SHP77 (cell line): ENCODE results near the gene NRF1.
"Not testable (repeated sequence)": the region's sequence is repeated elsewhere in the genome, so short reads cannot be mapped to it uniquely, and the experiment has no call there.

Experiments
- DNase-seq, 2 experiments: peaks; one replicate each; lab custom pipeline; 2025; lab: John Stamatoyannopoulos, UW

The NRF1 gene

DNA sequence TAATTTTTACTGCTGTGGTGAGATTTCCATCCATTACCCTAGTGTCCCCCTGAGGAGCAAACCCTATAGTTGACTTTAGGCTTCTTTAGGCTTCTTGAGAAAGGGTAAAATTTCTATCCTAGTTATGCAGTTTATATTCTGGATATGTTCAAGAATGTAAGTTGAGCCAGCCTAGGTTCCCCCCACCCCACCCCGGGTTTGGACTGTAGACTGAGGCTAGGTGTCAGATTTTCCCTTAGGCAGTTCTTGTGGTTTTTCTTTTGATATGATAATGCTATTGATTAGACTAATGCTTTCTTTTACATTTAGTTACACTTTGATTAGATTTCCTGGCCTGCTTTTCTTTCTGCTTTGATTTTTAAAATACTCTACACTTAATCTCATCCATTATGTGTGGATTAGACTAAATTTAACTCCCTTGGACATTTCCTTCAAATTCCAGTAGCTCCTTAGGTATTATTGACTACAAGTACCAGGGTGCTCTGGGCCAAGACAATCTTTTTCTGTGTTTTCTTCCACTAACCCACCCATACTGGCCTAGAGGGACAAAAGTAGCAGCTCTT, 37.7 kb downstream of the NRF1 start:
- no peak for DNase-seq

GRCh38 chr7:129650056-129650758, 38.7 kb downstream of the NRF1 start:
- DNase-seq = no peak

- DNase-seq = no peak
Observed at GRCh38 chr7:129652914-129653313, 41.4 kb downstream of the NRF1 start.

DNA sequence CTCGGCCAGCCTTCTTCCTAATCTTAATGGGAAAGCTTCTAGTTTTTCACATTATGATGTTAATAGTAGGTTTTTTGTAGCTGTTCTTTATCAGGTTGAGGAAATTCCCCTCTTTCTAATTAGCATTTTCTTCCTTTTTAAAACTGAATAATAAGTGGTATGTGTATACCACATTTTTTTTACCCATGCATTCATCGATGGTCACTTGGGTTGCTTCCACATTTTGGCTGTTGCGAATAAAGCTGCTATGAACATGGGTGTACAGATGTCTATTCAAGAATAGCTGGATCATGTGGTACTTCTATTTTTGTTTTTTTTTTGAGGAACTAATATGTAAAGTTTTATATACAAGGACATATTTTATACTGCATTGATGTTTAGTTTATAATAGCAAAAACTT, 44.3 kb downstream of the NRF1 start:
- DNase-seq = no peak

DNA sequence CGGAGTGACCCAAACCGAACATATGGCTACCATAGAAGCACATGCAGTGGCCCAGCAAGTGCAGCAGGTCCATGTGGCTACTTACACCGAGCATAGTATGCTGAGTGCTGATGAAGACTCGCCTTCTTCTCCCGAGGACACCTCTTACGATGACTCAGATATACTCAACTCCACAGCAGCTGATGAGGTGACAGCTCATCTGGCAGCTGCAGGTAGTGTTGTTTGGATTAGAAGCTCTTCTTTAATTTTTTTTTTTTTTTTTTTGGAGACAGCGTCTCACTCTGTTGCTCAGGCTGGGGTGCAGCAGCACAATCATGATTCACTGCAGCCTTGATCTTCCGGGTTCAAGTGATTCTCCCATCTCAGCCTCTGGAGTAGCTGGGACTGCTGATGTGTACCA, 45.8 kb downstream of the NRF1 start:
- no peak for DNase-seq

DNA sequence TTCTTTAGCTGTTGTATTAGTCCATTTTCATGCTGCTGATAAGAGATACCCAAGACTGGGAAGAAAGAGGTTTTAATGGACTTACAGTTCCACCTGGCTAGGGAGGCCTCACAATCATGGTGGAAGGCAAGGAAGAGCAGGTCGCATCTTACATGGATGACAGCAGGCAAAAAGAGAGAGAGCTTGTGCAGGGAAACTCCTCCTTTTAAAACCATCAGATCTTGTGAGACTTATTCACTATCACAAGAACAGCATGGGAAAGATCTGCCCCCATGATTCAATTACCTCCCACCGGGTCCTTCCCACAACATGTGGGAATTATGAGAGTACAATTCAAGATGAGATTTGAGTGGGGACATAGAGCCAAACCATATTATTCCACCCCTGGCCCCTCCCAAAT, 48.4 kb downstream of the NRF1 start:
- DNase-seq = not testable (repeated sequence)

- DNase-seq = no peak
Observed at GRCh38 chr7:129661645-129662182, 50.2 kb downstream of the NRF1 start.

DNA sequence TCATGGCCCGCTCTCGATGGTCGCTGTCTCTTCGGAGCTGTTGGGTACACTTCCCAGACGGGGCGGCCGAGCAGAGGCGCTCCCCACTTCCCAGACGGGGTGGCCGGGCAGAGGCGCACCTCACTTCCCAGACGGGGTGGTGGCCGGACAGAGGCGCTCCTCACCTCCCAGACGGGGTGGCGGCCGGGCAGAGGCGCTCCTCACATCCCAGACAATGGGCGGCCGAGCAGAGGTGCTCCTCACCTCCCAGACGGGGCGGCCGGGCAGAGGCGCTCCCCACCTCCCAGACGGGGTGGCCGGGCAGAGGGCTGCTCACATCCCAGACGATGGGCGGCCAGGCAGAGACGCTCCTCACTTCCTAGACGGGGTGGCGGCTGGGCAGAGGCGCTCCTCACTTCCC, 51.7 kb downstream of the NRF1 start:
- DNase-seq = not testable (repeated sequence)

- DNase-seq = peak; percentile 32 to 55
Observed at GRCh38 chr7:129664029-129665012, 52.8 kb downstream of the NRF1 start.

GRCh38 chr7:129665013-129665401, 53.5 kb downstream of the NRF1 start:
- no peak for DNase-seq

DNA sequence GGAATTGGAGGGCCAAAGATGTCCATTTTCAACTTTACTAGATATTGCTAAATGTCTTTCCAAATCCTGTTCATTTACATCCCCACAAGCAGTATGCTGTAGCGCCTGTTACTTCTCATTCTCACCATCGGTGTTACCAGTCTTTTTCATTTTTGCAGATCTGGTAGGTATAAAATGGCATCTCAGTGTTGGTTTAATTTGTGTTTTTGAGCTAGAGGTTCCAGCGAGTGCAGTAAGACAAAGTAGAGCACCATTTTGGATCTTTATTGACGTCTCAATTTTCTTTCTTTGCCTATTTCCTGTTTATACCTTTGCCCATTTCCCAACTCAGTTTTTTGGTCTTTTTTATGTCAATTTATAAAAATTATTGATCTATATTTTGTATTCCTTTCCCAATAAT, 55.6 kb downstream of the NRF1 start:
- no peak for DNase-seq

DNA sequence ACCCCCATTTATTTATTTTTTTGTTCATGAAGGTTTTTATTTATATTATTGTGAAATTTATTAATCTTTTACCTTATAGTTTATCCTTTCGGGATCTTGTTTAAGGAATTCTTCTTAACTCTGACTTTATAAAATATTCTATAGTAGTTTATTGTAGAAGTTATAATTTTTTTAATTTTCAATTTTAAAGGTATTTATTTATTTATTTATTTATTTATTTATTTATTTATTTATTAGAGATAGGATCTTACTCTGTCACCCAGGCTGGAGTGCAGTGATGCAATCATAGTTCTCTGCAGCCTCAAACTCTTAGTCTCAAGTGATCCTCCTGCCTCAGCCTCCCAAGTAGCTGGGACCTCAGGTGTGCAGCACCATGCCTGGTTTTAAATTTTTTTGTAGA, 56.0 kb downstream of the NRF1 start:
- no peak for DNase-seq

GRCh38 chr7:129669901-129670300, 58.4 kb downstream of the NRF1 start:
- DNase-seq = no peak

GRCh38 chr7:129670656-129671055, 59.1 kb downstream of the NRF1 start:
- DNase-seq = no peak

DNA sequence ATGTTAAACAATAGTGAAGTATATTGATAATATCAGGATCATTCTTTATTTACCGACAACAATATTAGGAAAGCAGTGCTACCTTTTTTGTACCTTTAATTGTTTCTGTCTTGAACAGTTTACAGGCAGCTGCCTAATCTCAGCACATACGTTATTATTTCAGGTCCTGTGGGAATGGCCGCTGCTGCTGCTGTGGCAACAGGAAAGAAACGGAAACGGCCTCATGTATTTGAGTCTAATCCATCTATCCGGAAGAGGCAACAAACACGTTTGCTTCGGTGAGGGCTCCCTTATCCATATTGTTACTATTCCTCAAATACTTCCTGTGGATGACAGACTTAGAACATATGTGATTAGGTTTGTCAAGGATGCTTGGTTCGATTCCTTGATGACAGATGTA, 59.7 kb downstream of the NRF1 start:
- DNase-seq = no peak

GRCh38 chr7:129674475-129674874, 63.0 kb downstream of the NRF1 start:
- DNase-seq = not testable (repeated sequence)

GRCh38 chr7:129675521-129675920, 64.0 kb downstream of the NRF1 start:
- DNase-seq = no peak

DNA sequence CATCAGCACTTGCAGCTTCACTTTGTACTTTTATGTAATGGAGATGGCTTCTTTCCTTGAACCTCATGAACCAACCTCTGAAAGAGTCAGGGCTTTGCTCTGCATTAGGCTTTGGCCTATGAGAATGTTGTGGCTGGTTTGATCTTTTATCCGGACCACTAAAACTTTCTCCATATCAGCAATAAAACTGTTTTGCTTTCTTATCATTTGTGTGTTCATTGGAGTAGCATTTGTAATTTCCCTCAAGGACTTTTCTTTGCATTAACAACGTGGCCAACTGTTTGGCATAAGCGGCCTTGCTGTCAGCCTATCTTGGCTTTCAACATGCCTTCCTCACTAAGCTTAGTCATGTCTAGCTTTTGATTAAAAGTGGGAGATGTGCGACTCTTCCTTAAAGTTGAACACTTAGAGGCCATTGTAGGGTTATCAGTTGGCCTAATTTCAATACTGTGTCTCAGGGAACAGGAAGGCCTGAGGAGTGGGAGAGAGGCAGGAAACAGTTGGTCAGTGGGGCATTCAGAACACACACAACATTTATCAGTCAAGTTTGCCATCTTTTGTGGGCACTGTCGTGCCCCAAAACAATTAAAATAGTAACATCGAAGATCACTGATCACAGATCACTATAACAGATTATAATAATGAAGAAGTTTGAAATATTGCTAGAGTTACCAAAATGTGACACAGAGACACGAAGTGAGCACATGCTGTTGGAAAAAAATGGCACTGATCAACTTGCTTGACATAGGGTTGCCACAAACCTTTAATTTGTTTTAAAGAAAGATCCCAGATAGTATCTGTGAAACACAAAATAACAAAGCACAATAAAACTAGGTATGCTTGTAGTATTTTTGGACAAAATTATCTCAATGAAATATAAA, 64.7 kb downstream of the NRF1 start:
- DNase-seq = no peak

DNA sequence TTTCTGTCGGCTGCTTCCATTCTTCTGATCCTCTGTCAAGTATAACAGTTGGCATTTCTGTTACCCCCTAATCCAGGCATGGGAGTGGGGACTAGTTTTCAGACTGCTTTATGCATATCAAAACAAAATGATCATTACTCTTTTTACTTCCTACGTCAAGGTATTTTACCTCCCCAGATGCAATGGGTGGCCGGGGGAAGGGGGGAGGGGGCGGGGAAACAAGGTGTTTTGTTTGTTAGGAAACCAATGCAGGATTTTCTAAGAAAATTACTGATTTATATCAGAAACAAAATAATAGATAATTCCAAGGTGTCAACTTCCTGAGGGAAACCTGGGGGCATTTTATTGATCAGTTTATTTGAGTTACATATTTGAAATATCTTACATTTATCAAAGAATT, 66.3 kb downstream of the NRF1 start:
- no peak for DNase-seq

GRCh38 chr7:129678606-129679005, 67.1 kb downstream of the NRF1 start:
- DNase-seq = no peak

DNA sequence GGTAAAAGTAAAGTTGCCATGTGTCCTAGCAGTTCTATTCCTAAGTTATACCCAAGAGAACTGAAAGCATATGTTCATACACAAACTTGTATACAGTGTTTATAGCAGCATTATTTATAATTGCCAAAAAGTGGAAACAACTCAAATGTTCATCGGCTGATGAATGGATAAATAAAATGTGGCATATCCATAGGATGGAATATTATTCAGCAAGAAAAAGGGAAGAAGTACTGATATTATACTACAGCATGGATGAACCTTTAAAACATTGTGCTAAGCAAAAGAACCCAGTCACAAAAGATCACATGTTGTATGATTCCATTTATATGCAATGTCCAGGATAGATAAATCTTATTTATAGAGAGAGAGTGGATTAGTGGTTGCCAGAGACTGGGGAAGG, 68.9 kb downstream of the NRF1 start:
- DNase-seq = no peak

GRCh38 chr7:129684777-129685176, 73.3 kb downstream of the NRF1 start:
- peak; percentile 59 to 64 for DNase-seq
